IMR-90 (cell line): Measurements from ENCODE around the gene THBS1. TPM values are rescaled to one million over a fixed set of nuclear protein-coding genes. Genes with fewer than 3 reads are reported as not detected.

Experiments
- ATAC-seq: fragments of 200-7000 bp; cut with Tn5 transposase; 2 replicates; pipeline ENCODE4 v1.9.1; 2020; ENCODE audit warnings: low read depth, mild to moderate bottlenecking, moderate library complexity
- BruUV-seq: library from RNA; stranded (reverse); fragments of 400-500 nt; replicated peaks from 2 replicates; lab custom pipeline; 2021; lab: Mats Ljungman, UMichigan
- CTCF ChIA-PET: fragments of 300-600 bp; formaldehyde crosslinking; extraction: SDS; loops from one replicate; lab custom pipeline; 2021; ENCODE audit warnings: antibody characterized with exemption; lab: Yijun Ruan, JAX
- POLR2A ChIA-PET: fragments of 300-600 bp; sonication (Branson Sonifier 250); formaldehyde crosslinking; loops from one replicate; lab custom pipeline; 2022; ENCODE audit warnings: antibody characterized with exemption; ENCODE audit not compliant: unreplicated experiment; lab: Charles Lee
- DNase-seq: peaks from one replicate; pipeline ENCODE4 v3.0.0; 2013
- H2AFZ ChIP-seq: replicated peaks from 2 replicates; pipeline ENCODE3; 2013; ENCODE audit warnings: low read length, mild to moderate bottlenecking; ENCODE audit not compliant: poor library complexity
- H2AK5ac ChIP-seq: 2 replicates; pipeline ENCODE4 v1.6.1; 2013; ENCODE audit warnings: low read depth, low read length, inconsistent platforms
- H2AK9ac ChIP-seq: replicated peaks from 2 replicates; pipeline ENCODE3; 2013; ENCODE audit warnings: mild to moderate bottlenecking, low read depth, low read length, moderate library complexity; ENCODE audit not compliant: poor library complexity
- H2BK120ac ChIP-seq: 2 replicates; pipeline ENCODE4 v1.6.1; 2013; ENCODE audit warnings: low read depth, low read length, inconsistent platforms
- H2BK15ac ChIP-seq: 3 replicates; pipeline ENCODE4 v1.6.1; 2013; ENCODE audit warnings: low read depth, low read length, inconsistent platforms
- H2BK20ac ChIP-seq: 2 replicates; pipeline ENCODE4 v1.6.1; 2013; ENCODE audit warnings: low read depth, mild to moderate bottlenecking, inconsistent platforms, low read length, moderate library complexity
- H2BK5ac ChIP-seq: 2 replicates; pipeline ENCODE4 v1.6.1; 2013; ENCODE audit warnings: mild to moderate bottlenecking, low read depth, low read length, inconsistent platforms; ENCODE audit not compliant: poor library complexity, severe bottlenecking
- H3K14ac ChIP-seq: replicated peaks from 2 replicates; pipeline ENCODE4 v1.6.1; 2013; ENCODE audit warnings: low read depth, low read length, inconsistent platforms
- H3K18ac ChIP-seq: 2 replicates; pipeline ENCODE4 v1.6.1; 2013; ENCODE audit warnings: low read depth, low read length, control low read depth
- H3K23ac ChIP-seq: 2 replicates; pipeline ENCODE4 v1.6.1; 2013; ENCODE audit warnings: low read depth, low read length, inconsistent platforms
- H3K27ac ChIP-seq: 2 replicates; pipeline ENCODE4 v1.5.1; 2013; ENCODE audit warnings: mild to moderate bottlenecking, control low read depth, low read length; ENCODE audit not compliant: insufficient read depth
- H3K27me3 ChIP-seq: 2 replicates; pipeline ENCODE4 v1.6.1; 2013; ENCODE audit warnings: low read length; ENCODE audit not compliant: control insufficient read depth, insufficient read depth
- H3K36me3 ChIP-seq: 2 replicates; pipeline ENCODE4 v1.6.1; 2013; ENCODE audit warnings: low read length, mixed read lengths; ENCODE audit not compliant: control insufficient read depth, insufficient read depth
- H3K4ac ChIP-seq: 2 replicates; pipeline ENCODE4 v1.6.1; 2013; ENCODE audit warnings: low read depth, low read length, inconsistent platforms
- H3K4me1 ChIP-seq: 2 replicates; pipeline ENCODE4 v1.6.1; 2013; ENCODE audit warnings: low read length, mixed read lengths; ENCODE audit not compliant: control insufficient read depth, insufficient read depth
- H3K4me2 ChIP-seq: 2 replicates; pipeline ENCODE4 v1.6.1; 2013; ENCODE audit warnings: low read depth, mild to moderate bottlenecking, control low read depth, low read length, moderate library complexity
- H3K4me3 ChIP-seq: 2 replicates; pipeline ENCODE4 v1.5.1; 2013; ENCODE audit warnings: low read depth, mild to moderate bottlenecking, control low read depth, low read length, moderate library complexity; ENCODE audit not compliant: insufficient read depth
- H3K56ac ChIP-seq: 2 replicates; pipeline ENCODE4 v1.6.1; 2013; ENCODE audit warnings: low read length, inconsistent platforms; ENCODE audit not compliant: insufficient read depth; ENCODE audit errors: extremely low read depth
- H3K79me1 ChIP-seq, 2 experiments: 2 replicates each; pipeline ENCODE4 v1.6.1; 2013; ENCODE audit warnings: low read length in 2 of 2, inconsistent platforms in 1 of 2, low read depth in 1 of 2
- H3K9ac ChIP-seq: 2 replicates; pipeline ENCODE4 v1.6.1; 2013; ENCODE audit warnings: low read depth, low read length, control low read depth
- H3K9me1 ChIP-seq: 2 replicates; pipeline ENCODE4 v1.6.1; 2013; ENCODE audit warnings: low read length, inconsistent platforms; ENCODE audit not compliant: insufficient read depth
- H3K9me3 ChIP-seq: 2 replicates; pipeline ENCODE4 v1.6.1; 2013; ENCODE audit warnings: low read length; ENCODE audit not compliant: control insufficient read depth, insufficient read depth
- H4K20me1 ChIP-seq: 2 replicates; pipeline ENCODE4 v1.6.1; 2013; ENCODE audit warnings: low read length, inconsistent platforms; ENCODE audit not compliant: insufficient read depth
- H4K5ac ChIP-seq: 2 replicates; pipeline ENCODE4 v1.6.1; 2013; ENCODE audit warnings: mild to moderate bottlenecking, low read depth, low read length, control low read depth
- H4K8ac ChIP-seq, 2 experiments: 2 replicates each; pipeline ENCODE4 v1.6.1; 2013; ENCODE audit warnings: low read depth in 2 of 2, low read length in 2 of 2, control low read depth in 1 of 2, inconsistent platforms in 1 of 2
- H4K91ac ChIP-seq: 2 replicates; pipeline ENCODE4 v1.6.1; 2013; ENCODE audit warnings: low read depth, low read length, inconsistent platforms; ENCODE audit not compliant: insufficient read depth
- BHLHE40 ChIP-seq: fragments of 150-350 bp; IDR thresholded peaks from 2 replicates; pipeline ENCODE4 v1.6.1; 2016; ENCODE audit warnings: mild to moderate bottlenecking, low read depth, low read length
- CEBPB ChIP-seq: IDR thresholded peaks from 2 replicates; pipeline ENCODE4 v1.6.1; 2012; ENCODE audit warnings: low read depth, low read length, improper control_type of control experiment
- ELK1 ChIP-seq: fragments of 150-350 bp; IDR thresholded peaks from 2 replicates; pipeline ENCODE4 v1.6.1; 2016; ENCODE audit warnings: low read depth, mild to moderate bottlenecking, low read length, moderate library complexity, borderline replicate concordance
- MAFK ChIP-seq: IDR thresholded peaks from 2 replicates; pipeline ENCODE4 v1.6.1; 2012; ENCODE audit warnings: low read depth, low read length, improper control_type of control experiment
- MAZ ChIP-seq: IDR thresholded peaks from 2 replicates; pipeline ENCODE4 v1.6.1; 2012; ENCODE audit warnings: low read depth, mild to moderate bottlenecking, low read length, improper control_type of control experiment, moderate library complexity, borderline replicate concordance
- MXI1 ChIP-seq: IDR thresholded peaks from 2 replicates; pipeline ENCODE4 v1.6.1; 2012; ENCODE audit warnings: low read depth, mild to moderate bottlenecking, low read length, moderate library complexity, borderline replicate concordance
- NFE2L2 ChIP-seq: fragments of 150-350 bp; IDR thresholded peaks from 2 replicates; pipeline ENCODE4 v1.6.1; 2016; ENCODE audit warnings: low read depth, mild to moderate bottlenecking, low read length
- POLR2A ChIP-seq: IDR thresholded peaks from 2 replicates; pipeline ENCODE4 v1.6.1; 2012; ENCODE audit warnings: mild to moderate bottlenecking, low read depth, low read length
- RAD21 ChIP-seq: IDR thresholded peaks from 2 replicates; pipeline ENCODE4 v1.6.1; 2012; ENCODE audit warnings: low read length, improper control_type of control experiment
- RCOR1 ChIP-seq: IDR thresholded peaks from 2 replicates; pipeline ENCODE4 v1.6.1; 2012; ENCODE audit warnings: mild to moderate bottlenecking, low read length, improper control_type of control experiment; ENCODE audit not compliant: insufficient replicate concordance
- RFX5 ChIP-seq: IDR thresholded peaks from 2 replicates; pipeline ENCODE4 v1.8.0; 2012; ENCODE audit warnings: low read depth, mild to moderate bottlenecking, low read length, moderate library complexity
- SMC3 ChIP-seq: fragments of 150-350 bp; IDR thresholded peaks from 2 replicates; pipeline ENCODE4 v1.6.1; 2016; ENCODE audit warnings: low read depth, mild to moderate bottlenecking, antibody characterized with exemption, low read length, moderate library complexity
- WGBS, 2 experiments: methylation state at CpG; one replicate each; pipeline versions ENCODE4 v1.1.5 to v1.1.7; 2013; ENCODE audit warnings: missing lambda C conversion rate in 2 of 2; ENCODE audit not compliant: insufficient read length in 1 of 2; ENCODE audit errors: extremely low coverage in 2 of 2; 5-methylcytosine and 5-hydroxymethylcytosine counted together
- dilution Hi-C: fragments of 300-500 bp; cut with HindIII; formaldehyde crosslinking; loops from one replicate; pipeline ENCODE4 v1.14.3; 2018; ENCODE audit warnings: low sequenced_read_pairs; ENCODE audit not compliant: unreplicated experiment
- in situ Hi-C: fragments of 300-500 bp; cut with MboI; formaldehyde crosslinking; loops from 3 replicates; pipeline ENCODE4 v1.14.3; 2019; ENCODE audit warnings: low sequenced_read_pairs, inconsistent platforms, mixed read lengths
- intact Hi-C: fragments of 100-400 bp; cut with micrococcal nuclease; formaldehyde crosslinking; loops from 2 replicates; pipeline ENCODE4 v1.10.0; 2022
- polyA plus RNA-seq, 3 experiments: library from polyadenylated mRNA; depleted of rRNA; stranded (reverse); fragments of >200 nt; gene quantifications; 2 replicates each; pipeline ENCODE4 v1.2.3, GENCODE V29; 2012; ENCODE audit warnings: low replicate concordance in 1 of 3
- total RNA-seq: library from RNA; depleted of rRNA; stranded (reverse); fragments of >200 nt; gene quantifications from 2 replicates; pipeline ENCODE4 v1.2.3, GENCODE V29; 2012
- TF ChIP-seq, protein P1 (sequence below): conservative IDR thresholded peaks from 2 replicates; pipeline ENCODE4 v1.5.1; 2012; ENCODE audit warnings: mild to moderate bottlenecking, low read depth, low read length, improper control_type of control experiment

Gene THBS1
- total and polyA plus RNA-seq, 2 of the 4 experiments (the other 2 are of a cell fraction) = 1,562 to 4,071 TPM

- Histone ChIP-seq H2AK9ac (no peak overlapping the region), H4K5ac (no peak overlapping the region), H3K4ac (no peak overlapping the region), H4K91ac (no peak overlapping the region), H3K9me1 (peaks cover 10% of the 10 kb centered on the region; the same call in 1 of the 2 replicates), H2BK20ac (no peak overlapping the region), H3K18ac (no peak overlapping the region), H3K4me3 (peak overlapping the region; percentile 31), H2BK5ac (peak overlapping the region; percentile 13), H3K9me3 (no peaks in the 10 kb centered on the region), H2AK5ac (no peak overlapping the region), H4K20me1 (peaks cover 89% of the 10 kb centered on the region), H4K8ac (peak overlapping the region in 1 of 2 experiments; percentile 32; a peak in 1 of 4 replicates), H3K27me3 (no peaks in the 10 kb centered on the region), H3K9ac (peak overlapping the region; percentile 41), H3K56ac (no peak overlapping the region), H3K36me3 (peaks cover 75% of the 10 kb centered on the region), H2BK15ac (no peak overlapping the region), H2AFZ (no peak overlapping the region), H3K14ac (peak overlapping the region; percentile 39; the same call in 1 of the 2 replicates), H3K4me2 (peak overlapping the region; percentile 62), H3K79me1 (peaks cover 4 to 76% of the 10 kb centered on the region in 2 experiments; a peak in 3 of 4 replicates), H3K27ac (peak overlapping the region; percentile 6; the same call in 1 of the 2 replicates), H2BK120ac (no peak overlapping the region), H3K23ac (peak overlapping the region; percentile 19; the same call in 1 of the 2 replicates), H3K4me1 (no peaks in the 10 kb centered on the region)
- intact Hi-C loops = loop anchor here (5.0 kb wide), 1 partner anchor 298 kb away; no protein-coding TSS in a partner anchor
- DNase-seq (peak; percentile 28), ATAC-seq (no peak)
- no peak for TF ChIP-seq MAZ
- TF ChIP-seq, protein P1, sequence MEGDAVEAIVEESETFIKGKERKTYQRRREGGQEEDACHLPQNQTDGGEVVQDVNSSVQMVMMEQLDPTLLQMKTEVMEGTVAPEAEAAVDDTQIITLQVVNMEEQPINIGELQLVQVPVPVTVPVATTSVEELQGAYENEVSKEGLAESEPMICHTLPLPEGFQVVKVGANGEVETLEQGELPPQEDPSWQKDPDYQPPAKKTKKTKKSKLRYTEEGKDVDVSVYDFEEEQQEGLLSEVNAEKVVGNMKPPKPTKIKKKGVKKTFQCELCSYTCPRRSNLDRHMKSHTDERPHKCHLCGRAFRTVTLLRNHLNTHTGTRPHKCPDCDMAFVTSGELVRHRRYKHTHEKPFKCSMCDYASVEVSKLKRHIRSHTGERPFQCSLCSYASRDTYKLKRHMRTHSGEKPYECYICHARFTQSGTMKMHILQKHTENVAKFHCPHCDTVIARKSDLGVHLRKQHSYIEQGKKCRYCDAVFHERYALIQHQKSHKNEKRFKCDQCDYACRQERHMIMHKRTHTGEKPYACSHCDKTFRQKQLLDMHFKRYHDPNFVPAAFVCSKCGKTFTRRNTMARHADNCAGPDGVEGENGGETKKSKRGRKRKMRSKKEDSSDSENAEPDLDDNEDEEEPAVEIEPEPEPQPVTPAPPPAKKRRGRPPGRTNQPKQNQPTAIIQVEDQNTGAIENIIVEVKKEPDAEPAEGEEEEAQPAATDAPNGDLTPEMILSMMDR = no peak
- no peak for TF ChIP-seq RFX5
- no peak for TF ChIP-seq POLR2A
- no peak for TF ChIP-seq RAD21
- TF ChIP-seq ELK1 = no peak
- TF ChIP-seq MAFK = no peak
- TF ChIP-seq CEBPB = no peak
- TF ChIP-seq SMC3 = no peak
- TF ChIP-seq BHLHE40 = no peak
- no peak for TF ChIP-seq RCOR1
- no peak for TF ChIP-seq MXI1
- TF ChIP-seq NFE2L2 = no peak
- BruUV-seq = no TSS peak
- no CpG with 5 or more reads among the region's 3 CpGs for WGBS, 2 experiments
- dilution Hi-C loops = no loop called here
- in situ Hi-C loops = loop anchor here (5.0 kb wide), 4 partner anchors 413 to 878 kb away; no protein-coding TSS in a partner anchor
- CTCF ChIA-PET = interaction anchor here (0.5 to 1.0 kb wide), 2 partner anchors 172 to 648 kb away, joined by 3 to 4 read pairs; no protein-coding TSS in a partner anchor
- POLR2A ChIA-PET = interaction anchor here (0.8 to 1.3 kb wide), 2 partner anchors 403 to 588 kb away, joined by 3 to 5 read pairs; no protein-coding TSS in a partner anchor
These were observed 3.9 kb downstream of the THBS1 start for GRCh38 chr15:39584662-39585388.
